ENCODE measurements around the gene CIRBP. TPM values are rescaled to one million over a fixed set of nuclear protein-coding genes. Genes with fewer than 3 reads are reported as not detected.

The CIRBP gene
- total RNA-seq, 1 experiment from 2014 or later = 263 TPM

DNA sequence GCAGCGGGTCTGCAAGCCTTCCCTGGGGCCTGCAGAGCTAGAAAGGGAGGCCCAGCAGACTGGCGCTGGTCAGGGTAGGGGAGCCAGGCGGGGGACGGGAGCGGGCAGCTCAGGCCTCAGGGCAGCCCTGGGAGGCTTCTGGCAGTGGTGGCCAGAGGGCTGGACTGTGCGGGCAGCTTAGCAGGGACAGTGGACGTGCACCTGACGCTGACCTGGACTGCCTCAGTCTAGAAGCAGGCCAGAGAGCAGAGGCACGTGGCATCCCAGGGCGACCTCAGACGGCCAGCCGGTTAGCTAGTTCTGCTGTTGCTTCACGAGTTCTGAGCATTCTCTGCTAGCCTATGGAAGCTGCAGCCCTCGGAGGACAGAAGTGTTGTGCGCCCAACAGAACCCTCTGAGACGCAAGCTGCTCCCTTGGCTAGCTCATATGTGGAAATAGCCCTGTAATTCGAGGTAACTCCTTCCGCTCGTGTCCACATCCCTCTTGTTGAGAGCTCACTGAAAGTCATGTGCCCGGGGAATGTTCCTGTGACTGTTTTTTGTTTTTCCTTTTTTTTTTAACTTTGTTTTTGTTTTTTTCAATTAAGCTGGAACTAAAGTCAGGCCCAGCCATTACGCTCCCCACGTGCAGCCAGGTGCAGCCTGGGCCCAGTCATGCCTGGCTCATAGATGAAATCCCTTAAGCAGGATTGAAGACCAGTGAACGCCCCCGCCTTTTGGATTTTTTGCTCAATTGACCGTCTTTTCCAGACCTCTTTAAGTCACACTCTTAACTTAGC is 4.3 kb downstream of the CIRBP start:
- Mint-ChIP-seq H3K4me3 (peak overlapping the region; percentile 30 to 40), H3K27me3 (ENCODE audit: low read depth) (peaks cover 3% of the 10 kb centered on the region), H3K4me1 (peaks cover 41 to 49% of the 10 kb centered on the region in 2 experiments), H3K36me3 (ENCODE audit: insufficient read depth in 1 of 3, low read depth in 3 of 3) (peaks cover 36 to 65% (median 54%) of the 10 kb centered on the region in 3 experiments), H3K27ac (peak overlapping the region; percentile 86 to 96 (median 93); a peak in 5 of 7 replicates), H3K9me3 (no peaks in the 10 kb centered on the region)
- Histone ChIP-seq H3K79me1 (ENCODE audit: insufficient read depth, low read depth, low read length, poor library complexity, severe bottlenecking) (peaks cover 9% of the 10 kb centered on the region), H3K27ac (ENCODE audit: insufficient read length, low read depth, low read length) (no peak overlapping the region), H3T11ph (ENCODE audit: low read length) (no peak overlapping the region), H3K14ac (ENCODE audit: insufficient read depth, low read length) (no peak overlapping the region), H2BK20ac (ENCODE audit: low read depth, low read length, poor library complexity, severe bottlenecking) (no peak overlapping the region), H3K23me2 (ENCODE audit: insufficient read length, low read depth, low read length, poor library complexity, severe bottlenecking) (peaks cover 16% of the 10 kb centered on the region), H2BK120ac (ENCODE audit: low read depth, low read length, poor library complexity, severe bottlenecking) (no peak overlapping the region), H4K91ac (ENCODE audit: insufficient read length, low read depth, low read length) (no peak overlapping the region), H2BK12ac (ENCODE audit: insufficient read length, low read depth, low read length) (no peak overlapping the region), H2AK5ac (ENCODE audit: insufficient read length, low read length) (no peak overlapping the region), H4K20me1 (ENCODE audit: control insufficient read depth, insufficient read depth, insufficient read length) (no peaks in the 10 kb centered on the region), H2BK5ac (ENCODE audit: insufficient read length, low read length) (no peak overlapping the region), H2AFZ (ENCODE audit: low read length) (no peak overlapping the region), H3K79me2 (ENCODE audit: insufficient read depth, low read length) (peaks cover 4% of the 10 kb centered on the region; the same call in 1 of the 2 replicates), H3K27me3 (ENCODE audit: insufficient read depth, low read length) (no peaks in the 10 kb centered on the region), H3K9ac (ENCODE audit: extremely low read depth, insufficient read length, low read length) (no peak overlapping the region), H3K18ac (ENCODE audit: insufficient read length, low read depth, low read length) (no peak overlapping the region), H2BK15ac (ENCODE audit: low read depth, low read length) (no peak overlapping the region), H3K4ac (ENCODE audit: low read depth, low read length) (no peak overlapping the region), H4K8ac (replicated peaks; ENCODE audit: insufficient read length, low read depth, low read length) (no peak overlapping the region), H3K56ac (ENCODE audit: insufficient read length, low read depth, low read length) (no peak overlapping the region), H3K4me1 (ENCODE audit: insufficient read depth, low read length) (no peaks in the 10 kb centered on the region; the same call in 1 of the 2 replicates), H3K4me2 (ENCODE audit: insufficient read depth, insufficient read length, low read length) (peak overlapping the region; percentile 2), H4K5ac (ENCODE audit: insufficient read length, low read depth, low read length) (no peak overlapping the region), H3K23ac (ENCODE audit: insufficient read length, low read depth, low read length) (no peak overlapping the region), H3K9me3 (ENCODE audit: control insufficient read depth, low read depth, low read length) (no peaks in the 10 kb centered on the region)
- DNase-seq = no peak
- WGBS (ENCODE audit: extremely low coverage, insufficient read length, low lambda C conversion rate) = no CpG with 5 or more reads among the region's 25 CpGs
- TF ChIP-seq, protein P1, sequence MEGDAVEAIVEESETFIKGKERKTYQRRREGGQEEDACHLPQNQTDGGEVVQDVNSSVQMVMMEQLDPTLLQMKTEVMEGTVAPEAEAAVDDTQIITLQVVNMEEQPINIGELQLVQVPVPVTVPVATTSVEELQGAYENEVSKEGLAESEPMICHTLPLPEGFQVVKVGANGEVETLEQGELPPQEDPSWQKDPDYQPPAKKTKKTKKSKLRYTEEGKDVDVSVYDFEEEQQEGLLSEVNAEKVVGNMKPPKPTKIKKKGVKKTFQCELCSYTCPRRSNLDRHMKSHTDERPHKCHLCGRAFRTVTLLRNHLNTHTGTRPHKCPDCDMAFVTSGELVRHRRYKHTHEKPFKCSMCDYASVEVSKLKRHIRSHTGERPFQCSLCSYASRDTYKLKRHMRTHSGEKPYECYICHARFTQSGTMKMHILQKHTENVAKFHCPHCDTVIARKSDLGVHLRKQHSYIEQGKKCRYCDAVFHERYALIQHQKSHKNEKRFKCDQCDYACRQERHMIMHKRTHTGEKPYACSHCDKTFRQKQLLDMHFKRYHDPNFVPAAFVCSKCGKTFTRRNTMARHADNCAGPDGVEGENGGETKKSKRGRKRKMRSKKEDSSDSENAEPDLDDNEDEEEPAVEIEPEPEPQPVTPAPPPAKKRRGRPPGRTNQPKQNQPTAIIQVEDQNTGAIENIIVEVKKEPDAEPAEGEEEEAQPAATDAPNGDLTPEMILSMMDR (conservative IDR thresholded peaks at IDR 0.05) = no peak
